Myocyte (in vitro differentiated cells): ENCODE data around the gene SLC30A7. TPM values are rescaled to one million over a fixed set of nuclear protein-coding genes. Genes with fewer than 3 reads are reported as not detected.

Source experiments
- DNase-seq: peaks from one replicate; pipeline ENCODE4 v3.0.0-alpha.2; 2012; ENCODE audit warnings: low read depth
- total RNA-seq: library from RNA; depleted of rRNA; stranded (reverse); fragments of >200 nt; gene quantifications from 2 replicates; pipeline ENCODE4 v1.2.3, GENCODE V29; 2014

SLC30A7 gene
- total RNA-seq, 1 donor from 2014 or later = 18.3 TPM

GRCh38 chr1:100972185-100972584 is 76.3 kb downstream of the SLC30A7 start:
- no peak for DNase-seq

GRCh38 chr1:100976936-100977335 is 81.0 kb downstream of the SLC30A7 start:
- no peak for DNase-seq

- no peak for DNase-seq
Observed at GRCh38 chr1:100979631-100980030, 83.7 kb downstream of the SLC30A7 start.

- DNase-seq = no peak
Observed at GRCh38 chr1:100982793-100983192, 86.9 kb downstream of the SLC30A7 start.

- peak; percentile 44 for DNase-seq
Observed at GRCh38 chr1:100988121-100988520, 92.2 kb downstream of the SLC30A7 start.

GRCh38 chr1:100989306-100990077 is 93.6 kb downstream of the SLC30A7 start:
- peak; percentile 48 for DNase-seq

GRCh38 chr1:100995198-100995988 is 99.5 kb downstream of the SLC30A7 start:
- no peak for DNase-seq

GRCh38 chr1:100998426-100998825 is 102.5 kb downstream of the SLC30A7 start:
- no peak for DNase-seq

GRCh38 chr1:101000131-101000873 is 104.4 kb downstream of the SLC30A7 start:
- no peak for DNase-seq

GRCh38 chr1:101002551-101002950 is 106.7 kb downstream of the SLC30A7 start:
- DNase-seq = peak; percentile 36

- DNase-seq = no peak
Observed at GRCh38 chr1:101003012-101003650, 107.2 kb downstream of the SLC30A7 start.

- DNase-seq = no peak
Observed at GRCh38 chr1:101004061-101004460, 108.2 kb downstream of the SLC30A7 start.

GRCh38 chr1:101004670-101005069 is 108.8 kb downstream of the SLC30A7 start:
- DNase-seq = no peak

- no peak for DNase-seq
Observed at GRCh38 chr1:101005183-101005582, 109.3 kb downstream of the SLC30A7 start.

GRCh38 chr1:101005871-101006270 is 110.0 kb downstream of the SLC30A7 start:
- no peak for DNase-seq

- DNase-seq = no peak
Observed at GRCh38 chr1:101006553-101006952, 110.7 kb downstream of the SLC30A7 start.

- peak; percentile 73 for DNase-seq
Observed at GRCh38 chr1:101008229-101008834, 112.4 kb downstream of the SLC30A7 start.

- no peak for DNase-seq
Observed at GRCh38 chr1:101013776-101014175, 117.9 kb downstream of the SLC30A7 start.

GRCh38 chr1:101017448-101017847 is 121.6 kb downstream of the SLC30A7 start:
- DNase-seq = no peak

GRCh38 chr1:101022294-101022693 is 126.4 kb downstream of the SLC30A7 start:
- peak; percentile 42 for DNase-seq

- DNase-seq = no peak
Observed at GRCh38 chr1:101025283-101025656, 129.4 kb downstream of the SLC30A7 start.
